SH-SY5Y (cell line): ENCODE data around the gene ICAM1.

Experiments
- GATA2 ChIP-seq: IDR thresholded peaks from 2 replicates; pipeline ENCODE4 v1.6.1; 2011; ENCODE audit warnings: mild to moderate bottlenecking, low read depth, low read length
- GATA3 ChIP-seq: IDR thresholded peaks from 2 replicates; pipeline ENCODE4 v1.6.1; 2011; ENCODE audit warnings: low read depth, mild to moderate bottlenecking, low read length, moderate library complexity

DNA sequence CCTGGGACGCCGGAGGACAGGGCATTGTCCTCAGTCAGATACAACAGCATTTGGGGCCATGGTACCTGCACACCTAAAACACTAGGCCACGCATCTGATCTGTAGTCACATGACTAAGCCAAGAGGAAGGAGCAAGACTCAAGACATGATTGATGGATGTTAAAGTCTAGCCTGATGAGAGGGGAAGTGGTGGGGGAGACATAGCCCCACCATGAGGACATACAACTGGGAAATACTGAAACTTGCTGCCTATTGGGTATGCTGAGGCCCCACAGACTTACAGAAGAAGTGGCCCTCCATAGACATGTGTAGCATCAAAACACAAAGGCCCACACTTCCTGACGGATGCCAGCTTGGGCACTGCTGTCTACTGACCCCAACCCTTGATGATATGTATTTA is 14.5 kb downstream of the ICAM1 start:
- TF ChIP-seq GATA2 (no peak), GATA3 (no peak)
